Nephron (organoid): Measurements from ENCODE around the gene TOM1L2.
A peak's percentile ranks its signal among the peaks of the same experiment; 100 is the strongest.

ENCODE experiments used
- H3K27ac Mint-ChIP-seq, 3 experiments: 2 replicates each; pipeline ENCODE4 v1.8.0; 2020; ENCODE audit warnings: mixed read lengths in 3 of 3, mild to moderate bottlenecking in 2 of 3, moderate library complexity in 1 of 3
- H3K27me3 Mint-ChIP-seq: 2 replicates; pipeline ENCODE4 v1.8.0; 2021; ENCODE audit warnings: low read depth, mild to moderate bottlenecking, moderate library complexity, mixed read lengths
- H3K36me3 Mint-ChIP-seq: 2 replicates; pipeline ENCODE4 v1.8.0; 2020; ENCODE audit warnings: low read depth, mixed read lengths
- H3K4me1 Mint-ChIP-seq: 2 replicates; pipeline ENCODE4 v1.8.0; 2020; ENCODE audit warnings: mixed read lengths
- H3K4me3 Mint-ChIP-seq, 3 experiments: 2 replicates each; pipeline ENCODE4 v1.8.0; 2020; ENCODE audit warnings: mild to moderate bottlenecking in 3 of 3, mixed read lengths in 3 of 3, moderate library complexity in 2 of 3
- H3K9me3 Mint-ChIP-seq: 2 replicates; pipeline ENCODE4 v1.8.0; 2020; ENCODE audit warnings: mixed read lengths
- CTCF ChIP-seq, 3 experiments: fragments of 200-600 bp; sonication (generic); IDR thresholded peaks; one replicate each; pipeline ENCODE4 v1.5.0; 2021; ENCODE audit warnings: antibody characterized with exemption in 3 of 3; ENCODE audit not compliant: unreplicated experiment in 3 of 3

Gene TOM1L2

GRCh38 chr17:17876959-17877528 is 95.2 kb downstream of the TOM1L2 start:
- Mint-ChIP-seq H3K27me3 (peaks cover 3% of the 10 kb centered on the region), H3K36me3 (peaks cover 42% of the 10 kb centered on the region), H3K9me3 (no peaks in the 10 kb centered on the region), H3K4me3 (peak overlapping the region; percentile 22 to 46 (median 37)), H3K27ac (peak overlapping the region; percentile 96 to 99 (median 97)), H3K4me1 (peaks cover 74% of the 10 kb centered on the region)
- TF ChIP-seq CTCF (IDR thresholded peaks at IDR 0.05; ENCODE audit: unreplicated experiment in 3 of 3) = no peak

- Mint-ChIP-seq H3K4me3 (no peak overlapping the region), H3K36me3 (peaks cover 22% of the 10 kb centered on the region), H3K4me1 (peaks cover 64% of the 10 kb centered on the region), H3K27me3 (peaks cover 3% of the 10 kb centered on the region), H3K27ac (no peak overlapping the region), H3K9me3 (no peaks in the 10 kb centered on the region)
- no peak for TF ChIP-seq CTCF (IDR thresholded peaks at IDR 0.05; ENCODE audit: unreplicated experiment in 3 of 3)
Measured at GRCh38 chr17:17874478-17874877, 97.7 kb downstream of the TOM1L2 start.

GRCh38 chr17:17873450-17873991 is 98.7 kb downstream of the TOM1L2 start:
- H3K27ac Mint-ChIP-seq = peak overlapping the region; percentile 73 to 84 (median 78)
- no peaks in the 10 kb centered on the region for H3K9me3 Mint-ChIP-seq
- peaks cover 71% of the 10 kb centered on the region for H3K4me1 Mint-ChIP-seq
- no peak for TF ChIP-seq CTCF (IDR thresholded peaks at IDR 0.05; ENCODE audit: unreplicated experiment in 3 of 3)
- no peaks in the 10 kb centered on the region for H3K27me3 Mint-ChIP-seq
- H3K36me3 Mint-ChIP-seq = peaks cover 21% of the 10 kb centered on the region
- peak overlapping the region in 1 of 3 experiments; percentile 15 for H3K4me3 Mint-ChIP-seq

- TF ChIP-seq CTCF (IDR thresholded peaks at IDR 0.05; ENCODE audit: unreplicated experiment in 3 of 3) = no peak
- H3K27me3 Mint-ChIP-seq = no peaks in the 10 kb centered on the region
- H3K4me1 Mint-ChIP-seq = peaks cover 69% of the 10 kb centered on the region
- H3K4me3 Mint-ChIP-seq = no peak overlapping the region
- H3K9me3 Mint-ChIP-seq = no peaks in the 10 kb centered on the region
- H3K27ac Mint-ChIP-seq = peak overlapping the region; percentile 73 to 84 (median 78)
- peaks cover 15% of the 10 kb centered on the region for H3K36me3 Mint-ChIP-seq
Measured at GRCh38 chr17:17872547-17873345, 99.5 kb downstream of the TOM1L2 start.

- peaks cover 67% of the 10 kb centered on the region for H3K4me1 Mint-ChIP-seq
- peak overlapping the region; percentile 25 to 84 (median 47) for H3K27ac Mint-ChIP-seq
- H3K27me3 Mint-ChIP-seq = no peaks in the 10 kb centered on the region
- TF ChIP-seq CTCF (IDR thresholded peaks at IDR 0.05; ENCODE audit: unreplicated experiment in 3 of 3) = no peak
- peaks cover 15% of the 10 kb centered on the region for H3K36me3 Mint-ChIP-seq
- no peaks in the 10 kb centered on the region for H3K9me3 Mint-ChIP-seq
- no peak overlapping the region for H3K4me3 Mint-ChIP-seq
Measured at GRCh38 chr17:17871913-17872312, 100.3 kb downstream of the TOM1L2 start.
